ENCODE results near the gene TMEM200A. TPM values are rescaled to one million over a fixed set of nuclear protein-coding genes. Genes with fewer than 3 reads are reported as not detected.

The TMEM200A gene
- total and polyA plus RNA-seq, 2 donors (not counting 1 experiment from before 2014, with no cell fraction given): 50.2 to 51.7 TPM

GRCh38 chr6:130373992-130374391, 8.2 kb downstream of the TMEM200A start:
- Histone ChIP-seq H3K4me1 (ENCODE audit: control insufficient read depth, extremely low read depth, insufficient read depth, low read length) (peaks cover 9% of the 10 kb centered on the region), H3K4me2 (ENCODE audit: extremely low read depth, insufficient read depth, low read length) (no peak overlapping the region), H3K27me3 (ENCODE audit: control insufficient read depth, insufficient read depth, low read length) (no peaks in the 10 kb centered on the region), H3K27ac (ENCODE audit: insufficient read depth, low read length) (no peak overlapping the region), H3K4me3 (replicated peaks in 1 of 4; ENCODE audit: control extremely low read depth in 1 of 4, insufficient read depth in 1 of 4, low read depth in 3 of 4, low read length in 4 of 4) (no peak overlapping the region), H2AFZ (ENCODE audit: low read length) (no peak overlapping the region), H3K79me2 (ENCODE audit: control insufficient read depth, insufficient read depth, low read length) (peaks cover 91% of the 10 kb centered on the region), H3K9ac (ENCODE audit: insufficient read depth, low read length) (no peak overlapping the region), H3K36me3 (ENCODE audit: control insufficient read depth, insufficient read depth, low read length) (peaks cover 1% of the 10 kb centered on the region), H3K9me3 (ENCODE audit: control insufficient read depth, insufficient read depth, low read depth, low read length) (no peaks in the 10 kb centered on the region), H4K20me1 (ENCODE audit: control insufficient read depth, extremely low read depth, insufficient read depth, low read length) (no peaks in the 10 kb centered on the region)
- TF ChIP-seq EZH2 (IDR thresholded peaks at IDR 0.05; ENCODE audit: low read length, missing control alignments): no peak
- TF ChIP-seq CTCF (conservative IDR thresholded peaks at IDR 0.05 in 1 of 2, IDR thresholded peaks at IDR 0.05 in 1 of 2; ENCODE audit: low read depth in 1 of 2, low read length in 2 of 2): no peak
- no peak for DNase-seq (ENCODE audit: low read depth in 2 of 2)

- H3K36me3 ChIP-seq (ENCODE audit: control insufficient read depth, insufficient read depth, low read length): peaks cover 1% of the 10 kb centered on the region
- H3K9ac ChIP-seq (ENCODE audit: insufficient read depth, low read length): no peak overlapping the region
- H3K4me1 ChIP-seq (ENCODE audit: control insufficient read depth, extremely low read depth, insufficient read depth, low read length): peaks cover 8% of the 10 kb centered on the region
- H3K4me2 ChIP-seq (ENCODE audit: extremely low read depth, insufficient read depth, low read length): no peak overlapping the region
- H3K27me3 ChIP-seq (ENCODE audit: control insufficient read depth, insufficient read depth, low read length): no peaks in the 10 kb centered on the region
- no peak overlapping the region for H3K4me3 ChIP-seq (replicated peaks in 1 of 4; ENCODE audit: control extremely low read depth in 1 of 4, insufficient read depth in 1 of 4, low read depth in 3 of 4, low read length in 4 of 4)
- H3K79me2 ChIP-seq (ENCODE audit: control insufficient read depth, insufficient read depth, low read length): peaks cover 87% of the 10 kb centered on the region
- no peak overlapping the region for H2AFZ ChIP-seq (ENCODE audit: low read length)
- peak in 1 of 2 donors; percentile 69 for DNase-seq (ENCODE audit: low read depth in 2 of 2)
- no peaks in the 10 kb centered on the region for H3K9me3 ChIP-seq (ENCODE audit: control insufficient read depth, insufficient read depth, low read depth, low read length)
- H3K27ac ChIP-seq (ENCODE audit: insufficient read depth, low read length): no peak overlapping the region
- TF ChIP-seq CTCF (conservative IDR thresholded peaks at IDR 0.05 in 1 of 2, IDR thresholded peaks at IDR 0.05 in 1 of 2; ENCODE audit: low read depth in 1 of 2, low read length in 2 of 2): no peak
- no peak for TF ChIP-seq EZH2 (IDR thresholded peaks at IDR 0.05; ENCODE audit: low read length, missing control alignments)
- no peaks in the 10 kb centered on the region for H4K20me1 ChIP-seq (ENCODE audit: control insufficient read depth, extremely low read depth, insufficient read depth, low read length)
These were observed 11.1 kb downstream of the TMEM200A start for GRCh38 chr6:130376936-130377335.

GRCh38 chr6:130377371-130377770, 11.6 kb downstream of the TMEM200A start:
- peak in 1 of 2 donors; percentile 35 for DNase-seq (ENCODE audit: low read depth in 2 of 2)
- H3K4me1 ChIP-seq (ENCODE audit: control insufficient read depth, extremely low read depth, insufficient read depth, low read length): peaks cover 6% of the 10 kb centered on the region
- H3K4me2 ChIP-seq (ENCODE audit: extremely low read depth, insufficient read depth, low read length): no peak overlapping the region
- no peak overlapping the region for H2AFZ ChIP-seq (ENCODE audit: low read length)
- H3K9me3 ChIP-seq (ENCODE audit: control insufficient read depth, insufficient read depth, low read depth, low read length): no peaks in the 10 kb centered on the region
- H3K4me3 ChIP-seq (replicated peaks in 1 of 4; ENCODE audit: control extremely low read depth in 1 of 4, insufficient read depth in 1 of 4, low read depth in 3 of 4, low read length in 4 of 4): no peak overlapping the region
- H4K20me1 ChIP-seq (ENCODE audit: control insufficient read depth, extremely low read depth, insufficient read depth, low read length): no peaks in the 10 kb centered on the region
- H3K27me3 ChIP-seq (ENCODE audit: control insufficient read depth, insufficient read depth, low read length): no peaks in the 10 kb centered on the region
- TF ChIP-seq CTCF (conservative IDR thresholded peaks at IDR 0.05 in 1 of 2, IDR thresholded peaks at IDR 0.05 in 1 of 2; ENCODE audit: low read depth in 1 of 2, low read length in 2 of 2) (no peak), EZH2 (IDR thresholded peaks at IDR 0.05; ENCODE audit: low read length, missing control alignments) (no peak)
- H3K79me2 ChIP-seq (ENCODE audit: control insufficient read depth, insufficient read depth, low read length): peaks cover 87% of the 10 kb centered on the region
- H3K36me3 ChIP-seq (ENCODE audit: control insufficient read depth, insufficient read depth, low read length): peaks cover 1% of the 10 kb centered on the region
- no peak overlapping the region for H3K27ac ChIP-seq (ENCODE audit: insufficient read depth, low read length)
- H3K9ac ChIP-seq (ENCODE audit: insufficient read depth, low read length): no peak overlapping the region
